Skeletal muscle tissue (tissue), 4 donors: Measurements from ENCODE around the gene ATF7IP. TPM values are rescaled to one million over a fixed set of nuclear protein-coding genes. Genes with fewer than 3 reads are reported as not detected.
A peak's percentile ranks its signal among the peaks of the same experiment; 100 is the strongest.
"Not testable (repeated sequence)": the region's sequence is repeated elsewhere in the genome, so short reads cannot be mapped to it uniquely, and the experiment has no call there.

ENCODE experiments used
- H3K27ac ChIP-seq: one replicate; pipeline ENCODE4 v1.7.0; 2013; ENCODE audit warnings: mild to moderate bottlenecking, low read depth, low read length, inconsistent platforms
- H3K27me3 ChIP-seq, 3 donors: one replicate each; pipeline ENCODE4 v1.7.0; 2013; ENCODE audit warnings: low read length in 3 of 3; ENCODE audit not compliant: control insufficient read depth in 3 of 3, insufficient read depth in 3 of 3
- H3K36me3 ChIP-seq, 3 donors: one replicate each; pipeline ENCODE4 v1.7.0; 2013; ENCODE audit warnings: low read length in 3 of 3; ENCODE audit not compliant: control insufficient read depth in 3 of 3, insufficient read depth in 3 of 3
- H3K4me1 ChIP-seq, 3 donors: one replicate each; pipeline ENCODE4 v1.7.0; 2013; ENCODE audit warnings: low read length in 3 of 3, mild to moderate bottlenecking in 3 of 3; ENCODE audit not compliant: control insufficient read depth in 3 of 3, insufficient read depth in 3 of 3
- H3K4me3 ChIP-seq, 3 donors: one replicate each; pipeline ENCODE4 v1.7.0; 2013; ENCODE audit warnings: low read length in 3 of 3
- H3K9ac ChIP-seq, 3 donors: one replicate each; pipeline ENCODE4 v1.7.0; 2013; ENCODE audit warnings: low read length in 3 of 3, mild to moderate bottlenecking in 3 of 3, moderate library complexity in 2 of 3, low read depth in 1 of 3
- H3K9me3 ChIP-seq, 3 donors: one replicate each; pipeline ENCODE4 v1.7.0; 2013; ENCODE audit warnings: low read length in 3 of 3; ENCODE audit not compliant: control insufficient read depth in 3 of 3
- total RNA-seq: library from RNA; depleted of rRNA; stranded (reverse); fragments of >200 nt; gene quantifications from one replicate; pipeline ENCODE4 v1.2.3, GENCODE V29; 2014
- donor health status: Osteomylitis.

The ATF7IP gene, protein sequence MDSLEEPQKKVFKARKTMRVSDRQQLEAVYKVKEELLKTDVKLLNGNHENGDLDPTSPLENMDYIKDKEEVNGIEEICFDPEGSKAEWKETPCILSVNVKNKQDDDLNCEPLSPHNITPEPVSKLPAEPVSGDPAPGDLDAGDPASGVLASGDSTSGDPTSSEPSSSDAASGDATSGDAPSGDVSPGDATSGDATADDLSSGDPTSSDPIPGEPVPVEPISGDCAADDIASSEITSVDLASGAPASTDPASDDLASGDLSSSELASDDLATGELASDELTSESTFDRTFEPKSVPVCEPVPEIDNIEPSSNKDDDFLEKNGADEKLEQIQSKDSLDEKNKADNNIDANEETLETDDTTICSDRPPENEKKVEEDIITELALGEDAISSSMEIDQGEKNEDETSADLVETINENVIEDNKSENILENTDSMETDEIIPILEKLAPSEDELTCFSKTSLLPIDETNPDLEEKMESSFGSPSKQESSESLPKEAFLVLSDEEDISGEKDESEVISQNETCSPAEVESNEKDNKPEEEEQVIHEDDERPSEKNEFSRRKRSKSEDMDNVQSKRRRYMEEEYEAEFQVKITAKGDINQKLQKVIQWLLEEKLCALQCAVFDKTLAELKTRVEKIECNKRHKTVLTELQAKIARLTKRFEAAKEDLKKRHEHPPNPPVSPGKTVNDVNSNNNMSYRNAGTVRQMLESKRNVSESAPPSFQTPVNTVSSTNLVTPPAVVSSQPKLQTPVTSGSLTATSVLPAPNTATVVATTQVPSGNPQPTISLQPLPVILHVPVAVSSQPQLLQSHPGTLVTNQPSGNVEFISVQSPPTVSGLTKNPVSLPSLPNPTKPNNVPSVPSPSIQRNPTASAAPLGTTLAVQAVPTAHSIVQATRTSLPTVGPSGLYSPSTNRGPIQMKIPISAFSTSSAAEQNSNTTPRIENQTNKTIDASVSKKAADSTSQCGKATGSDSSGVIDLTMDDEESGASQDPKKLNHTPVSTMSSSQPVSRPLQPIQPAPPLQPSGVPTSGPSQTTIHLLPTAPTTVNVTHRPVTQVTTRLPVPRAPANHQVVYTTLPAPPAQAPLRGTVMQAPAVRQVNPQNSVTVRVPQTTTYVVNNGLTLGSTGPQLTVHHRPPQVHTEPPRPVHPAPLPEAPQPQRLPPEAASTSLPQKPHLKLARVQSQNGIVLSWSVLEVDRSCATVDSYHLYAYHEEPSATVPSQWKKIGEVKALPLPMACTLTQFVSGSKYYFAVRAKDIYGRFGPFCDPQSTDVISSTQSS
- 32.9 TPM for total RNA-seq

DNA sequence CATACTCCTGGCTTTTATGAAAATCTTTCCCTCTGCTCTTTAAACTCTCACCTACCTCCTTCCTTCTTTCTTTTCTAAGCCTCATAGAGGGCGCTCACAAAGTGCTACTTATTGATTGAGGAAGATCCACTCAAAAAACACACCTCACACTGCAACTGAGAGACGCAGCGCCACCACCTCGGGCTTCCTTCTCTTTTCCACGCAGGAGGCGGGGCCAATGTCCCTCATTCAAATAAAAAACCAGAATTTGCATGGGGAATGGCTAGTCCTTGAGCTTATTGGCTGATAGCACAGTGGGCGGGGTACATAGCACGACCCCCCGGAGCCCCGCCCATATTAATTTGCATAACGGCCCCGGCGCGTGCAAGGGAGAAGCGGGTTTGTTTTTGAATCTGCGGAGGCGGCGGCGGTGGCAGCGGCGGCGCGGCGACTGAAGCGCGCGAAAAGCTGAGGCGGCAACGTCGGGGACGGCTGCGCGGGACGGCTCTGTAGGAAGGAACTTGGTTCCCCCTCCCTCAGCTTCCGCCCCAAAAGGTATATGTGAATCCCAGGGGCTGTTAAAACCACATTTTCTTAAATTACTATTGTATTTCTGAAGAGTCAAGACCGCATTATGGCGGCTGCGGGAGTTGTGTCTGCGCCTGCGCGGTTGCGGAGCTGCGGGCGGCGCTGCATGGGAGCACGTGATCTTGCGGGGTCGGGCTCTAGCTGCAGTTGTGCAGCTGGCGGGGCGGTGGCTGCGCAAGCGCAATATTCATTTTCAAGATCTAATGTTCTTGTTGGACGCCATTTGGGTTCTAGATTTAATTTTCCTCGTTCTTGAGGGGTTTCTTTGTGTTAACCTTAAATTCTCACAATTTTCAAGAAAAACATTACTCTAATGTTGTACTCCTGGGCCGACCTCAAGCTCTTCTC is at the start of gene ATF7IP:
ATF7IP (plus strand) TSS at position 389 of the 915 bp plus-strand sequence. CDS start 58,234 bp downstream, outside the sequence.
- H3K9ac ChIP-seq = peak within 1 kb of the TSS; percentile 83 to 91 (median 88)
- no peaks in the 10 kb centered on the region for H3K27me3 ChIP-seq
- H3K27ac ChIP-seq = peak within 1 kb of the TSS; percentile 98
- H3K36me3 ChIP-seq = no peaks in the 10 kb centered on the region
- peak within 1 kb of the TSS; percentile 77 to 93 (median 90) for H3K4me3 ChIP-seq
- H3K9me3 ChIP-seq = no peaks in the 10 kb centered on the region
- H3K4me1 ChIP-seq = peaks cover 0 to 3% (median 0%) of the 10 kb centered on the region in 3 donors

DNA sequence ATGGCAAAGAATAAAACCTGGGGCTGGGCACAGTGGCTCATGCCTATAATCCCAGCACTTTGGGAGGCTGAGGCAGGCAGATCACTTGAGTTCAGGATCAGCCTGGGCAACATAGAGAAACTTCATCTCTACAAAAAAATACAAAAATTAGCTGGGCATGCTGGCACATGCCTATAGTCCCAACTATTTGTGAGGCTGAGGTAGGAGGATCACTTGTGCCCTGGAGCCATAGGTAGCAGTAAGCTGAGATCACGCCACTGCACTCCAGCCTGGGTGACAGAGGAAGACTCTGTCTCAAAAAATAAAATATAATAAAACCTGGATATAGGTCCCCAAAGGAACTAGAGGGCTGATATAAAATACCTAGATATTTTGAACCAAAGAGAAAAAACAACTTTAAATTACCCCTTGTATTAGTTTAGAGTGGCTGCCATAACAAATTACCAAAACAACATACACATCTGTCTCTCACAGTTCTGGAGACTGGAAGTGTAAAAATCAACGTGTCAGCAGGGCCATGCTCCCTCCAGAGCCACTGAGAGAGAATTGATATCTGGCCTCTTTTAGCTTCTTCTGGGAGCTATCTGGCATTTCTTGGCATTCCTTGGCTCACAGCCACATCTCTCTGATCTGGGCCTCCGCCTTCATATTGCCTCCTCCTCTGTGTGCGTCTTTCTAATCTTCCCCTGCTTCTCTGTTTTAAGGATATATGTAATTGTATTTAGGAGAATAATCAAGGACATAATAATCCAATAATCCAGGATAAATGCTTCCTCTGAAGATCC is 47.9 kb upstream of the ATF7IP start:
- no peak overlapping the region for H3K9ac ChIP-seq
- no peaks in the 10 kb centered on the region for H3K4me1 ChIP-seq
- no peak overlapping the region for H3K27ac ChIP-seq
- no peaks in the 10 kb centered on the region for H3K36me3 ChIP-seq
- no peak overlapping the region for H3K4me3 ChIP-seq
- H3K27me3 ChIP-seq = no peaks in the 10 kb centered on the region
- H3K9me3 ChIP-seq = no peaks in the 10 kb centered on the region

GRCh38 chr12:14319704-14320427 is 45.6 kb upstream of the ATF7IP start:
- H3K9me3 ChIP-seq, H3K4me3 ChIP-seq, H3K27ac ChIP-seq, H3K27me3 ChIP-seq, H3K36me3 ChIP-seq, H3K4me1 ChIP-seq, H3K9ac ChIP-seq: not testable (repeated sequence)

- H3K9me3 ChIP-seq = no peaks in the 10 kb centered on the region
- no peak overlapping the region for H3K4me3 ChIP-seq
- no peak overlapping the region for H3K9ac ChIP-seq
- H3K27me3 ChIP-seq = no peaks in the 10 kb centered on the region
- no peak overlapping the region for H3K27ac ChIP-seq
- no peaks in the 10 kb centered on the region for H3K36me3 ChIP-seq
- H3K4me1 ChIP-seq = no peaks in the 10 kb centered on the region
Observed at GRCh38 chr12:14322403-14322802, 43.1 kb upstream of the ATF7IP start.

DNA sequence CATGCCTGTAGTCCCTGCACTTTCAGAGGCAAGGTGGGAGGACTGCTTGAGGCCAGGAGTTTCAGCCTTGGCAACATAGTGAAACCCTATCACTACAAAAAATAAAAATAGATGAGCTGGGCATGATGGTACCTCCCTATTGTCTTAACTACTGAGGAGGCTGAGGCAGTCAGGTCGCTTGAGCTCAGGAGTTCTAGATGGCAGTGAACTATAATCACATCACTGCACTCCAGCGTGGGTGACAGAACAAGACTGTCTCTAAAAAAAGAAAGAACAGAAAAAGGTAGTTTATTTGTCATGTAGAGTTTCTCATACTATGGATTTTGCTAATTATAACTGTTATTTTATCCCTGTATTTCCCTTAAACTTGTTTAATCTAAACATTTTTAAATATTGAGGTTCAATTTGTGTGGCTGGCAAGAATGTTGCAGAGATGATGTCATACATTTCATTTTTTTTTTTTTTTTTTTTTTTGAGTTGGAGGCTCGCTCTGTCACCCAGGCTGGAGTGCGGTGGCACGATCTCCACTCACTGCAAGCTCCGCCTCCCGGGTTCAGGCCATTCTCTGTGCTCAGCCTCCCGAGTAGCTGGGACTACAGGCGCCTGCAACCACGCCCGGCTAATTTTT is 39.7 kb upstream of the ATF7IP start:
- H3K4me3 ChIP-seq = no peak overlapping the region
- no peaks in the 10 kb centered on the region for H3K9me3 ChIP-seq
- H3K27ac ChIP-seq = no peak overlapping the region
- H3K4me1 ChIP-seq = no peaks in the 10 kb centered on the region
- no peaks in the 10 kb centered on the region for H3K36me3 ChIP-seq
- H3K9ac ChIP-seq = no peak overlapping the region
- no peaks in the 10 kb centered on the region for H3K27me3 ChIP-seq

GRCh38 chr12:14326699-14327098 is 38.8 kb upstream of the ATF7IP start:
- Histone ChIP-seq H3K9me3 (peaks cover 0 to under 1% (median under 1%) of the 10 kb centered on the region in 3 donors), H3K27ac (no peak overlapping the region), H3K4me1 (no peaks in the 10 kb centered on the region), H3K36me3 (no peaks in the 10 kb centered on the region), H3K9ac (no peak overlapping the region), H3K27me3 (no peaks in the 10 kb centered on the region), H3K4me3 (no peak overlapping the region)

GRCh38 chr12:14327711-14328110 is 37.8 kb upstream of the ATF7IP start:
- Histone ChIP-seq H3K27ac (no peak overlapping the region), H3K4me3 (no peak overlapping the region), H3K4me1 (no peaks in the 10 kb centered on the region)

DNA sequence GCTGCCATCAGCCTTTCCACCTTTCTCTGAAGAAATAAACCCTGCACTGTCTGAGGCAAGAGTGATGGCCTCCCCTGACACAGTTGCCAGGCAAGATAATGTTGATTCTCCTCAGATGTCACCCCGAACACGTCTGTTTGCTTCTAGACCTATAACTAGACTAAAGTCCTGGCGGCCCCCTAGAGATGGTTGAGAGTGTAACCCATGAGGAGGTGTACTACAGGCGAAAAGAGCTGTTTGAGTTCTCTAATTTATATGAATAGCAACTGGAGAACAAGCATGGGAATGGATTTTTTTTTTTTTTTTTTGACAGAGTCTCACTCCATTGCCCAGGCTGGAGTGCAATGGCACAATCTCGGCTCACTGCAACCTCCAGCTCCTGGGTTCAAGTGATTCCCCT is 33.0 kb upstream of the ATF7IP start:
- Histone ChIP-seq H3K27me3 (no peaks in the 10 kb centered on the region), H3K36me3 (no peaks in the 10 kb centered on the region), H3K27ac (no peak overlapping the region), H3K4me3 (no peak overlapping the region), H3K9ac (no peak overlapping the region), H3K4me1 (no peaks in the 10 kb centered on the region), H3K9me3 (peaks cover 0 to 11% (median 2%) of the 10 kb centered on the region in 3 donors)

More at GRCh38 chr12:14327711-14328110, 37.8 kb upstream of the ATF7IP start:
- no peaks in the 10 kb centered on the region for H3K27me3 ChIP-seq
- H3K9ac ChIP-seq = no peak overlapping the region
- H3K9me3 ChIP-seq = peaks cover 0 to 5% (median 2%) of the 10 kb centered on the region in 3 donors
- H3K36me3 ChIP-seq = no peaks in the 10 kb centered on the region
